Muscle layer of colon (tissue), 2 donors: ENCODE data around the gene L3MBTL3.

Source experiments
- H3K27ac ChIP-seq: one replicate; pipeline ENCODE4 v1.7.0; 2013; ENCODE audit warnings: low read depth, mild to moderate bottlenecking, low read length, moderate library complexity
- H3K27me3 ChIP-seq, 2 donors: one replicate each; pipeline ENCODE4 v1.7.0; 2013; ENCODE audit warnings: low read length in 2 of 2, mild to moderate bottlenecking in 2 of 2; ENCODE audit not compliant: insufficient read depth in 2 of 2, control insufficient read depth in 1 of 2
- H3K36me3 ChIP-seq: one replicate; pipeline ENCODE4 v1.7.0; 2013; ENCODE audit warnings: mild to moderate bottlenecking, low read length; ENCODE audit not compliant: insufficient read depth
- H3K4me1 ChIP-seq: one replicate; pipeline ENCODE4 v1.7.0; 2013; ENCODE audit warnings: mild to moderate bottlenecking, low read length; ENCODE audit not compliant: insufficient read depth
- H3K4me3 ChIP-seq, 2 donors: one replicate each; pipeline ENCODE4 v1.7.0; 2013; ENCODE audit warnings: low read length in 2 of 2, low read depth in 1 of 2, mild to moderate bottlenecking in 1 of 2, moderate library complexity in 1 of 2
- H3K9ac ChIP-seq: one replicate; pipeline ENCODE4 v1.7.0; 2013; ENCODE audit warnings: low read length
- H3K9me3 ChIP-seq: one replicate; pipeline ENCODE4 v1.7.0; 2013; ENCODE audit warnings: mild to moderate bottlenecking, low read length
- donor health status: abdominal sarcoma.
- donor health status: Adenocarcinoma of cecum.

L3MBTL3 gene

GRCh38 chr6:130029163-130029562, 10.8 kb downstream of the L3MBTL3 start:
- Histone ChIP-seq H3K36me3 (no peaks in the 10 kb centered on the region), H3K27me3 (no peaks in the 10 kb centered on the region), H3K27ac (no peak overlapping the region), H3K9me3 (no peaks in the 10 kb centered on the region), H3K4me1 (no peaks in the 10 kb centered on the region), H3K9ac (no peak overlapping the region), H3K4me3 (no peak overlapping the region)

- H3K27ac ChIP-seq: no peak overlapping the region
- H3K4me3 ChIP-seq: no peak overlapping the region
- no peaks in the 10 kb centered on the region for H3K4me1 ChIP-seq
Measured at GRCh38 chr6:130032758-130033340, 14.5 kb downstream of the L3MBTL3 start.

GRCh38 chr6:130033949-130034348, 15.6 kb downstream of the L3MBTL3 start:
- H3K4me3 ChIP-seq: no peak overlapping the region
- H3K9ac ChIP-seq: no peak overlapping the region
- H3K9me3 ChIP-seq: no peaks in the 10 kb centered on the region
- no peaks in the 10 kb centered on the region for H3K4me1 ChIP-seq
- no peaks in the 10 kb centered on the region for H3K27me3 ChIP-seq
- H3K27ac ChIP-seq: no peak overlapping the region
- H3K36me3 ChIP-seq: no peaks in the 10 kb centered on the region

More at GRCh38 chr6:130032758-130033340, 14.5 kb downstream of the L3MBTL3 start:
- no peaks in the 10 kb centered on the region for H3K36me3 ChIP-seq
- H3K9ac ChIP-seq: no peak overlapping the region
- no peaks in the 10 kb centered on the region for H3K9me3 ChIP-seq
- H3K27me3 ChIP-seq: no peaks in the 10 kb centered on the region

GRCh38 chr6:130034378-130035146, 16.2 kb downstream of the L3MBTL3 start:
- no peaks in the 10 kb centered on the region for H3K4me1 ChIP-seq
- no peak overlapping the region for H3K4me3 ChIP-seq
- no peak overlapping the region for H3K27ac ChIP-seq
- no peaks in the 10 kb centered on the region for H3K9me3 ChIP-seq
- H3K9ac ChIP-seq: no peak overlapping the region
- H3K36me3 ChIP-seq: no peaks in the 10 kb centered on the region
- no peaks in the 10 kb centered on the region for H3K27me3 ChIP-seq

GRCh38 chr6:130035211-130035610, 16.8 kb downstream of the L3MBTL3 start:
- Histone ChIP-seq H3K9ac (no peak overlapping the region), H3K4me1 (no peaks in the 10 kb centered on the region), H3K36me3 (no peaks in the 10 kb centered on the region), H3K9me3 (no peaks in the 10 kb centered on the region), H3K27me3 (no peaks in the 10 kb centered on the region), H3K27ac (no peak overlapping the region), H3K4me3 (no peak overlapping the region)

GRCh38 chr6:130037207-130037811, 18.9 kb downstream of the L3MBTL3 start:
- H3K27me3 ChIP-seq: no peaks in the 10 kb centered on the region

GRCh38 chr6:130041594-130041993, 23.2 kb downstream of the L3MBTL3 start:
- H3K36me3 ChIP-seq: no peaks in the 10 kb centered on the region
- no peaks in the 10 kb centered on the region for H3K9me3 ChIP-seq
- H3K4me3 ChIP-seq: no peak overlapping the region
- no peaks in the 10 kb centered on the region for H3K27me3 ChIP-seq
- H3K27ac ChIP-seq: no peak overlapping the region
- H3K9ac ChIP-seq: no peak overlapping the region
- no peaks in the 10 kb centered on the region for H3K4me1 ChIP-seq

More at GRCh38 chr6:130037207-130037811, 18.9 kb downstream of the L3MBTL3 start:
- Histone ChIP-seq H3K4me3 (no peak overlapping the region), H3K9me3 (no peaks in the 10 kb centered on the region), H3K4me1 (no peaks in the 10 kb centered on the region), H3K9ac (no peak overlapping the region), H3K27ac (no peak overlapping the region), H3K36me3 (no peaks in the 10 kb centered on the region)

- Histone ChIP-seq H3K27ac (no peak overlapping the region), H3K36me3 (no peaks in the 10 kb centered on the region), H3K9me3 (no peaks in the 10 kb centered on the region), H3K4me1 (no peaks in the 10 kb centered on the region), H3K4me3 (no peak overlapping the region), H3K9ac (no peak overlapping the region), H3K27me3 (no peaks in the 10 kb centered on the region)
Measured at GRCh38 chr6:130043344-130043743, 25.0 kb downstream of the L3MBTL3 start.

GRCh38 chr6:130045622-130046021, 27.2 kb downstream of the L3MBTL3 start:
- Histone ChIP-seq H3K9ac (no peak overlapping the region), H3K4me1 (no peaks in the 10 kb centered on the region), H3K27ac (no peak overlapping the region), H3K9me3 (no peaks in the 10 kb centered on the region), H3K4me3 (no peak overlapping the region), H3K27me3 (no peaks in the 10 kb centered on the region), H3K36me3 (no peaks in the 10 kb centered on the region)

GRCh38 chr6:130046671-130047070, 28.3 kb downstream of the L3MBTL3 start:
- Histone ChIP-seq H3K36me3 (peaks cover 5% of the 10 kb centered on the region), H3K4me3 (no peak overlapping the region), H3K27me3 (no peaks in the 10 kb centered on the region), H3K9me3 (no peaks in the 10 kb centered on the region), H3K27ac (no peak overlapping the region), H3K4me1 (no peaks in the 10 kb centered on the region), H3K9ac (no peak overlapping the region)

GRCh38 chr6:130047088-130047995, 29.0 kb downstream of the L3MBTL3 start:
- Histone ChIP-seq H3K36me3 (peaks cover 7% of the 10 kb centered on the region), H3K4me1 (no peaks in the 10 kb centered on the region), H3K9me3 (no peaks in the 10 kb centered on the region), H3K9ac (no peak overlapping the region), H3K4me3 (no peak overlapping the region), H3K27ac (no peak overlapping the region), H3K27me3 (no peaks in the 10 kb centered on the region)
